GM23248 (cell line): Measurements from ENCODE around the gene NOC4L. TPM values are rescaled to one million over a fixed set of nuclear protein-coding genes. Genes with fewer than 3 reads are reported as not detected.
A peak's percentile ranks its signal among the peaks of the same experiment; 100 is the strongest.
"Not testable (repeated sequence)": the region's sequence is repeated elsewhere in the genome, so short reads cannot be mapped to it uniquely, and the experiment has no call there.

Experiments
- DNase-seq: peaks from one replicate; pipeline ENCODE4 v3.0.0-alpha.2; 2015
- H2AFZ ChIP-seq: fragments of 200-600 bp; sonication (generic); 2 replicates; pipeline ENCODE4 v1.6.1; 2016; ENCODE audit warnings: antibody characterized with exemption
- H3F3A ChIP-seq: fragments of 200-600 bp; sonication (generic); 2 replicates; pipeline ENCODE4 v1.6.1; 2016; ENCODE audit warnings: mild to moderate bottlenecking, antibody characterized with exemption, mixed run types; ENCODE audit not compliant: insufficient read depth
- H3K27ac ChIP-seq: fragments of 200-600 bp; sonication (generic); 2 replicates; pipeline ENCODE4 v1.5.1; 2016; ENCODE audit warnings: mild to moderate bottlenecking
- H3K27me3 ChIP-seq: fragments of 200-600 bp; sonication (generic); replicated peaks from 2 replicates; pipeline ENCODE4 v1.6.1; 2016; ENCODE audit warnings: mild to moderate bottlenecking; ENCODE audit not compliant: insufficient read depth
- H3K36me3 ChIP-seq: fragments of 200-600 bp; sonication (generic); 2 replicates; pipeline ENCODE4 v1.6.1; 2016; ENCODE audit warnings: low read depth, mild to moderate bottlenecking
- H3K4me1 ChIP-seq: fragments of 200-600 bp; sonication (generic); 2 replicates; pipeline ENCODE4 v1.6.1; 2016; ENCODE audit warnings: mild to moderate bottlenecking; ENCODE audit not compliant: insufficient read depth
- H3K4me2 ChIP-seq: fragments of 200-600 bp; sonication (generic); one replicate; pipeline ENCODE4 v1.6.1; 2016; ENCODE audit warnings: mild to moderate bottlenecking; ENCODE audit not compliant: unreplicated experiment
- H3K4me3 ChIP-seq: fragments of 200-600 bp; sonication (generic); 2 replicates; pipeline ENCODE4 v1.5.1; 2016; ENCODE audit warnings: mild to moderate bottlenecking
- H3K79me2 ChIP-seq: fragments of 200-600 bp; sonication (generic); 2 replicates; pipeline ENCODE4 v1.6.1; 2016; ENCODE audit warnings: mild to moderate bottlenecking; ENCODE audit not compliant: insufficient read depth
- H3K9ac ChIP-seq: fragments of 200-600 bp; sonication (generic); 2 replicates; pipeline ENCODE4 v1.6.1; 2016; ENCODE audit warnings: mild to moderate bottlenecking
- H3K9me2 ChIP-seq: fragments of 200-600 bp; sonication (generic); 2 replicates; pipeline ENCODE4 v1.6.1; 2016; ENCODE audit warnings: mixed run types, mild to moderate bottlenecking, moderate library complexity; ENCODE audit not compliant: insufficient read depth
- H3K9me3 ChIP-seq: fragments of 200-600 bp; sonication (generic); one replicate; pipeline ENCODE4 v1.6.1; 2017; ENCODE audit warnings: low read depth
- H4K20me1 ChIP-seq: fragments of 200-600 bp; sonication (generic); 2 replicates; pipeline ENCODE4 v1.6.0; 2016; ENCODE audit not compliant: insufficient read depth
- EZH2 ChIP-seq: fragments of 200-600 bp; sonication (generic); IDR thresholded peaks from 2 replicates; pipeline ENCODE4 v1.6.1; 2018; ENCODE audit warnings: antibody characterized with exemption, mild to moderate bottlenecking; ENCODE audit not compliant: insufficient read depth, poor library complexity, severe bottlenecking
- EZH2phosphoT487 ChIP-seq: fragments of 200-600 bp; sonication (generic); IDR thresholded peaks from 2 replicates; pipeline ENCODE4 v1.6.1; 2018; ENCODE audit warnings: antibody characterized with exemption, moderate library complexity, mild to moderate bottlenecking, low read depth; ENCODE audit not compliant: insufficient read depth
- WGBS, 2 experiments: methylation state at CpG; one replicate each; pipeline ENCODE4 v1.1.6; 2015 to 2017; ENCODE audit warnings: low lambda C conversion rate in 2 of 2, low coverage in 1 of 2; ENCODE audit errors: missing lambda C conversion rate in 2 of 2; 5-methylcytosine and 5-hydroxymethylcytosine counted together
- in situ Hi-C: fragments of 300-500 bp; cut with MboI; formaldehyde crosslinking; loops from 2 replicates; pipeline ENCODE4 v1.15.0; 2020
- polyA plus RNA-seq: library from polyadenylated mRNA; unstranded; fragments of >200 nt; fragmentation: Nextera tagmentation; extraction: Ambion mirVana; gene quantifications from 2 replicates; pipeline ENCODE4 v1.2.1, GENCODE V29; 2016
- total RNA-seq: library from RNA; depleted of rRNA; stranded (reverse); fragments of >200 nt; shearing (Covaris generic); gene quantifications from 2 replicates; pipeline ENCODE4 v1.2.3, GENCODE V29; 2014

NOC4L gene
- total and polyA plus RNA-seq, 2 experiments from 2014 or later = 10.2 to 22.7 TPM

DNA sequence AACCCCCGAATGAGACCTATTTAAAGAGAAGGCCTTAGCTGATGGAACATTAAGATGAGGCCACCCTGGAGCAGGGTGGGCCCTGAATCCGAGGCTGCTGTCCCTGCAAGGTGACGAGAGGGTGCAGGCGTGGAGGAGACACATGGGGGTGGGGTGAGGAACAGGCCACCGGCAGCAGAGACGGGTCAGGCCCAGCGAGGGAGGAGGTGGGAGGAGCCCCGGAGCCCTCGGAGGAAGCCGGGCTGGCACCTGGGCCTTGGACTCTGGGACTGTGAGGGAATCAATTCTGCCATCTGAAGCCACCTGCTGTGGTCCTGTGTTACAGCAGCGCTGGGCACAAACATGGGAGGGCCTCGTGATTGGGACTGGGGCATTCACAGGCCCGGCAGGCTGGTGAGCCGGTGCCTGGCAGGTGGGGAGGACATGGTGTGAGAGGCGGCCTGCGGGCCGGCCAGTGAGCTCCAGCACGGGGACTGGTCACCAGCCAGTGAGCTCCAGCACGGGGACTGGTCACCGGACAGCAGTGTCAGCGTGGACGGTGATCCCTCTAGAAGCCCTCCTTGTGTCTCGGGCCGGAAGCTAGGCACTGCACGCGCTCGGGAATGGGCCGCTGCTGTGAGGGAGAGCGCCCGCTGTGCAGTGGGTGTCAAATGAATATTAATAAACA lies 46.7 kb downstream of the NOC4L start:
- in situ Hi-C loops = no loop called here
- DNase-seq = no peak
- Histone ChIP-seq H3K4me1 (no peaks in the 10 kb centered on the region), H2AFZ (no peak overlapping the region), H3K4me2 (no peak overlapping the region), H3K4me3 (no peak overlapping the region), H3K9me3 (no peaks in the 10 kb centered on the region), H4K20me1 (no peaks in the 10 kb centered on the region), H3K9me2 (no peaks in the 10 kb centered on the region), H3K27me3 (peaks cover under 1% of the 10 kb centered on the region; the same call in 1 of the 2 replicates), H3K9ac (no peak overlapping the region), H3K27ac (no peak overlapping the region), H3K79me2 (no peaks in the 10 kb centered on the region), H3K36me3 (no peaks in the 10 kb centered on the region), H3F3A (no peaks in the 10 kb centered on the region)
- WGBS, 2 experiments = 93 to 94% methylated on average over 30 of the region's 30 CpGs
- TF ChIP-seq EZH2phosphoT487 (no peak), EZH2 (no peak)

DNA sequence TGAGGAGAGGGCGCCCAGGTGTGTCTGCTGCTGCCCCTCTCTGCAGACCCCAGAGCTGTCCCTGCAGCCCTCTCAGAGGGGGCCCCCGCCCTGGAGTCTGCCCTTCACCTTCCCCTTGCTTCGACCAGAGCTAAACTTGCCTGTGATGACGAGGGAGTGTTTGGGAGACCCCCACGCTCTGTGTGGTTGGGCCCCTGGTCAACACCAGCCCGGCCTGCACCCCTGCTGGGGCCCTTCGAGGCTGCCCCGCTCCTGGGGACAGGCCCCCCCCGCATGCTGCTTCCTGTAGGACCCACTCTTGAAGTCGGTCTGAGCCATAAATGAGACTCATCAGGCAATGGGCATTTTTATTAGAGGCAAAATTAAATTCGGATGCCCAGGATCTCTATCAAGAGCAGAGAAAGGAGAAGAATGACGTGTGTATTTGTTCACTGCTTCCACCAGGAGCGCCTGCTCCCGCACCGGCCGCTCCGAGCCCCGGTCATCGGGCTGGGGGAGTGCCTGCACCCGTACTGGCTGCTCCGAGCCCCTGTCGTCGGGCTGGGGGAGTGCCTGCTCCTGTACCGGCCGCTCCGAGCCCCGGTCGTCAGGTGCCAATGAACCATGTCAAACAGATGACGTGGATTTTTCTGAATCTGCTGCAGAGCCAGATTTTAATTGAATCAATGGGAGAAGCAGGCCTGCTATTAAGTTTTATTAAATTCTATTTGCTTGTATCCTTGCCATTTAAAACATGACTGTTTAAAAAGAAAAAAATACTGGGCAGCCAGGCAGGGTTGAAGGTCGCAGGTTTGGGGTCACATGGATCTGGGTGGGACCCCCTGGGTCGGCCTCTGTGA lies 47.7 kb downstream of the NOC4L start:
- Histone ChIP-seq H3F3A (no peaks in the 10 kb centered on the region), H3K4me1 (no peaks in the 10 kb centered on the region), H3K9ac (no peak overlapping the region), H3K9me2 (no peaks in the 10 kb centered on the region), H3K27ac (no peak overlapping the region), H3K27me3 (no peaks in the 10 kb centered on the region), H3K4me2 (no peak overlapping the region), H3K4me3 (no peak overlapping the region), H2AFZ (no peak overlapping the region), H3K9me3 (no peaks in the 10 kb centered on the region), H3K79me2 (no peaks in the 10 kb centered on the region), H3K36me3 (no peaks in the 10 kb centered on the region), H4K20me1 (no peaks in the 10 kb centered on the region)
- 57 to 60% methylated on average over 29 to 31 of the region's 31 CpGs for WGBS, 2 experiments
- in situ Hi-C loops = no loop called here
- TF ChIP-seq EZH2 (no peak), EZH2phosphoT487 (no peak)
- no peak for DNase-seq

DNA sequence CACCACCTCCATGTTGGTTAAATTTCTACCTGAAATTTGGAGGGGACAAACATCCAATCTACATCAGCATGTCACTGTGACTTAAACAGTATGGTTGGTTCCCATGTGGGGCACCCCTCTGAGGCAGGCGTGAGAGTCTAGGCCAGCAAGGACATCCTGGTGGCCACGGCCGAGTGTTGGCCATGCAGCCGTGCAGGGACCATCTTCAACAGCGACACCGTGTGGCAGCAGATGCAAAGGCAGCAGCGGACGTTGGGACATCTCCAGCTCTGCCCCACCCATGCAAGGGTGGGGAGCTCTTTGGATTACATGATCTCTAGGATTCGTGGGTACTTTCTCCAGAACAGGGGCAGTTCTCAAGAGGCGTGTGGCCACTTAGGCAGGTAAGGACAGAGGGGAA lies 49.8 kb downstream of the NOC4L start:
- 50 to 52% methylated on average over 10 of the region's 10 CpGs for WGBS, 2 experiments
- Histone ChIP-seq H3K27ac (no peak overlapping the region), H2AFZ (no peak overlapping the region), H4K20me1 (no peaks in the 10 kb centered on the region), H3K9me3 (no peaks in the 10 kb centered on the region), H3K9ac (no peak overlapping the region), H3K4me3 (no peak overlapping the region), H3K9me2 (no peaks in the 10 kb centered on the region), H3K4me2 (no peak overlapping the region), H3K4me1 (no peaks in the 10 kb centered on the region), H3K36me3 (no peaks in the 10 kb centered on the region), H3K27me3 (no peaks in the 10 kb centered on the region), H3K79me2 (no peaks in the 10 kb centered on the region), H3F3A (no peaks in the 10 kb centered on the region)
- in situ Hi-C loops = no loop called here
- DNase-seq = peak; percentile 13
- no peak for TF ChIP-seq EZH2
- TF ChIP-seq EZH2phosphoT487 = no peak

DNA sequence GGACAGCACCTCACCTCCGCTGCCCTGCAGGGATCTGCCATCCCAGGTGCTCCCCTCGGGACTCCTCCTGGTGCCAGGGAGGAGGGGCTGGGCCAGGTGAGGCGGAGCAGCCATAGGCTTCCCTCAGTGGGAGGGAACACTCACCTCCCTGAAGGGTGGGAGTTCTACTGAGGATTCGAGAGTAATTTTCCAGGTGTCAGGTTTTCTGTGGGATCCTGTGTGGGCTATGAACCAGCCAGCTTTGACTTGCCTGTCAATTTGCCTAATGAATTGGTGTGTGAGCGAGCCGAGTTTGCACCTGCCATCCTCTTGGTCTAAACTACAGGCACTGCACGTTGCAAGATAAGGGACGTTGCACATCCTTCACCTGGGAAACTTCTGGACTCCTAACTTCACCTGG lies 50.3 kb downstream of the NOC4L start:
- Histone ChIP-seq H3K4me2 (no peak overlapping the region), H3K9me2 (no peaks in the 10 kb centered on the region), H3K79me2 (no peaks in the 10 kb centered on the region), H3K36me3 (no peaks in the 10 kb centered on the region), H3K4me3 (no peak overlapping the region), H3F3A (no peaks in the 10 kb centered on the region), H3K27me3 (no peaks in the 10 kb centered on the region), H2AFZ (no peak overlapping the region), H3K9me3 (no peaks in the 10 kb centered on the region), H4K20me1 (no peaks in the 10 kb centered on the region), H3K27ac (no peak overlapping the region), H3K4me1 (no peaks in the 10 kb centered on the region), H3K9ac (no peak overlapping the region)
- in situ Hi-C loops = no loop called here
- no peak for TF ChIP-seq EZH2phosphoT487
- TF ChIP-seq EZH2 = no peak
- DNase-seq = no peak
- 62 to 73% methylated on average over 6 to 8 of the region's 8 CpGs for WGBS, 2 experiments

DNA sequence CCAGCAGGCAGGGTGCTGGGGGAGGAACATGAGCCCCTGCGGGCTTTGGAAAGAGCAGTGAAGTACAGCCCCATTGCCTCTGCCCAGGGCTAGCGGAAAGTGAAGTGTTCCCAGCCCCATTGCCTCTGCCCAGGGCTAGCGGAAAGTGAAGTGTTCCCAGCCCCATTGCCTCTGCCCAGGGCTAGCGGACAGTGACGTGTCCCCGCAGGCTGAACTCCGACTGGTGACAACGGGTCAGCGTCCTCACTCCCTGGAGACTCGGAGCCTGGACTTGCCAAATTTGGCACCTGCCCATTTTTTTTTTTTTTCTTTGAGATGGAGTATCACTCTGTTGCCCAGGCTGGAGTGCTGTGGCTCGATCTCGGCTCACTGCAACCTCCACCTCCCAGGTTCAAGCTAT lies 51.0 kb downstream of the NOC4L start:
- H3K4me2 ChIP-seq, H3K4me3 ChIP-seq, H3K36me3 ChIP-seq, H2AFZ ChIP-seq, H3K27ac ChIP-seq, DNase-seq, in situ Hi-C loops, H3K9me3 ChIP-seq, H3K9me2 ChIP-seq, H3K4me1 ChIP-seq, H3F3A ChIP-seq, H3K9ac ChIP-seq, H3K27me3 ChIP-seq, H3K79me2 ChIP-seq, H4K20me1 ChIP-seq: not testable (repeated sequence)
- 74 to 78% methylated on average over 11 to 12 of the region's 12 CpGs for WGBS, 2 experiments
